Keratinocyte (primary cell): ENCODE measurements around the gene ZFX.

Experiments
- CTCF ChIP-seq, 3 experiments: IDR thresholded peaks in 1 of 3; conservative IDR thresholded peaks in 1 of 3; optimal IDR thresholded peaks in 1 of 3; 2 replicates in 2 of 3; 3 replicates in 1 of 3; pipeline versions ENCODE3 to v1.5.1; 2011; ENCODE audit warnings: low read length in 3 of 3, mild to moderate bottlenecking in 3 of 3, moderate library complexity in 2 of 3, control low read depth in 1 of 3, inconsistent platforms in 1 of 3; ENCODE audit not compliant: insufficient read depth in 2 of 3; ENCODE audit errors: extremely low read depth in 1 of 3
- EZH2 ChIP-seq: IDR thresholded peaks from one replicate; pipeline ENCODE4 v1.6.1; 2012; ENCODE audit warnings: inconsistent platforms, mild to moderate bottlenecking, low read length, moderate library complexity

DNA sequence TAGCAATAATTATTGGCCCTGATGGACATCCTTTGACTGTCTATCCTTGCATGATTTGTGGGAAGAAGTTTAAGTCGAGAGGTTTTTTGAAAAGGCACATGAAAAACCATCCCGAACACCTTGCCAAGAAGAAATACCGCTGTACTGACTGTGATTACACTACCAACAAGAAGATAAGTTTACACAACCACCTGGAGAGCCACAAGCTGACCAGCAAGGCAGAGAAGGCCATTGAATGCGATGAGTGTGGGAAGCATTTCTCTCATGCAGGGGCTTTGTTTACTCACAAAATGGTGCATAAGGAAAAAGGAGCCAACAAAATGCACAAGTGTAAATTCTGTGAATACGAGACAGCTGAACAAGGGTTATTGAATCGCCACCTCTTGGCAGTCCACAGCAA is 60.7 kb downstream of the ZFX start:
- TF ChIP-seq CTCF (optimal IDR thresholded peaks at IDR 0.05 in 1 of 3, IDR thresholded peaks at IDR 0.05 in 1 of 3, conservative IDR thresholded peaks at IDR 0.05 in 1 of 3; ENCODE audit: extremely low read depth in 1 of 3, insufficient read depth in 2 of 3, low read length in 3 of 3) (no peak), EZH2 (no peak)
